A673 (cell line): ENCODE results near the gene CMTM3. TPM values are rescaled to one million over a fixed set of nuclear protein-coding genes. Genes with fewer than 3 reads are reported as not detected.
"Not testable (repeated sequence)": the region's sequence is repeated elsewhere in the genome, so short reads cannot be mapped to it uniquely, and the experiment has no call there.

Experiments used
- BruUV-seq: library from RNA; stranded (reverse); fragments of 400-500 nt; replicated peaks from 2 replicates; lab custom pipeline; 2021; lab: Mats Ljungman, UMichigan
- CTCF ChIA-PET: fragments of 300-600 bp; sonication (Branson Sonifier 250); formaldehyde crosslinking; loops from one replicate; lab custom pipeline; 2022; ENCODE audit warnings: antibody characterized with exemption; lab: Charles Lee
- POLR2A ChIA-PET: fragments of 300-600 bp; sonication (Branson Sonifier 250); formaldehyde crosslinking; loops from one replicate; lab custom pipeline; 2022; ENCODE audit warnings: antibody characterized with exemption; ENCODE audit not compliant: low non-redundant PET; lab: Charles Lee
- DNase-seq: peaks from one replicate; pipeline ENCODE4 v3.0.0-alpha.2; 2015; ENCODE audit warnings: low spot score
- H3K27ac ChIP-seq: fragments of 200-600 bp; sonication (generic); 2 replicates; pipeline ENCODE4 v1.5.1; 2016; ENCODE audit warnings: mixed run types, low read depth, mild to moderate bottlenecking, mixed read lengths, antibody characterized with exemption, low read length; ENCODE audit not compliant: poor library complexity, severe bottlenecking
- H3K27me3 ChIP-seq: fragments of 200-600 bp; sonication (generic); replicated peaks from 2 replicates; pipeline ENCODE4 v1.6.1; 2017; ENCODE audit warnings: mixed run types, low read depth, mild to moderate bottlenecking, mixed read lengths, antibody characterized with exemption, low read length; ENCODE audit not compliant: insufficient read depth, poor library complexity
- H3K36me3 ChIP-seq: fragments of 200-600 bp; sonication (generic); 2 replicates; pipeline ENCODE4 v1.6.1; 2016; ENCODE audit warnings: mixed run types, mild to moderate bottlenecking, mixed read lengths, antibody characterized with exemption, low read length; ENCODE audit not compliant: insufficient read depth, poor library complexity, severe bottlenecking
- H3K4me1 ChIP-seq: fragments of 200-600 bp; sonication (generic); 2 replicates; pipeline ENCODE4 v1.6.1; 2017; ENCODE audit warnings: mixed run types, mild to moderate bottlenecking, mixed read lengths, antibody characterized with exemption, low read length; ENCODE audit not compliant: insufficient read depth, poor library complexity, severe bottlenecking
- H3K4me3 ChIP-seq: fragments of 200-600 bp; sonication (generic); 2 replicates; pipeline ENCODE4 v1.5.1; 2016; ENCODE audit warnings: low read depth, mixed run types, mild to moderate bottlenecking, mixed read lengths, low read length; ENCODE audit not compliant: poor library complexity, severe bottlenecking
- H3K9me3 ChIP-seq: fragments of 200-600 bp; sonication (generic); 2 replicates; pipeline ENCODE4 v1.6.1; 2016; ENCODE audit warnings: mixed run types, low read depth, mild to moderate bottlenecking, mixed read lengths, antibody characterized with exemption, low read length; ENCODE audit not compliant: poor library complexity, severe bottlenecking
- CTCF ChIP-seq: fragments of 300-800, 200-600 bp; sonication (generic); conservative IDR thresholded peaks from 2 replicates; pipeline ENCODE4 v1.5.1; 2017; ENCODE audit warnings: low read depth, mild to moderate bottlenecking, antibody characterized with exemption, low read length, moderate library complexity, mixed read lengths
- EZH2 ChIP-seq: fragments of 200-600 bp; sonication (generic); IDR thresholded peaks from 2 replicates; pipeline ENCODE4 v1.6.1; 2017; ENCODE audit warnings: borderline replicate concordance, low read depth, mild to moderate bottlenecking, mixed read lengths, antibody characterized with exemption, low read length; ENCODE audit not compliant: poor library complexity, severe bottlenecking
- intact Hi-C: fragments of 100-400 bp; cut with micrococcal nuclease; formaldehyde crosslinking; loops from one replicate; pipeline ENCODE4 v1.10.0; 2022; ENCODE audit not compliant: unreplicated experiment
- total RNA-seq: library from RNA; stranded (reverse); gene quantifications from 2 replicates; pipeline ENCODE4 v1.2.3, GENCODE V29; 2021

The CMTM3 gene
- total RNA-seq, 1 experiment from 2014 or later, result 25.5 TPM

- TF ChIP-seq EZH2 (no peak), CTCF (no peak)
- H3K9me3 ChIP-seq, result no peaks in the 10 kb centered on the region
- DNase-seq, result no peak
- H3K27me3 ChIP-seq, result no peaks in the 10 kb centered on the region
- BruUV-seq, result no TSS peak
- H3K36me3 ChIP-seq, result no peaks in the 10 kb centered on the region
- POLR2A ChIA-PET, result interaction anchor here (0.6 kb wide), 1 partner anchor 29 kb away, joined by 3 read pairs; no protein-coding TSS in a partner anchor
- CTCF ChIA-PET, result no interaction called here
- intact Hi-C loops, result no loop called here
- no peak overlapping the region for H3K4me3 ChIP-seq
- no peak overlapping the region for H3K27ac ChIP-seq
- peaks cover 17% of the 10 kb centered on the region for H3K4me1 ChIP-seq
Observed at GRCh38 chr16:66622863-66623262, 18.4 kb downstream of the CMTM3 start.

- Histone ChIP-seq H3K4me1 (peaks cover 17% of the 10 kb centered on the region), H3K27me3 (no peaks in the 10 kb centered on the region), H3K4me3 (no peak overlapping the region), H3K36me3 (no peaks in the 10 kb centered on the region), H3K9me3 (no peaks in the 10 kb centered on the region), H3K27ac (no peak overlapping the region)
- intact Hi-C loops, result no loop called here
- no peak for DNase-seq
- POLR2A ChIA-PET, result no interaction called here
- BruUV-seq, result no TSS peak
- TF ChIP-seq EZH2, result no peak
- TF ChIP-seq CTCF, result no peak
- CTCF ChIA-PET, result interaction anchor here (0.6 kb wide), 1 partner anchor 1694 kb away, joined by 3 read pairs; no protein-coding TSS in a partner anchor
Observed at GRCh38 chr16:66623755-66624154, 19.3 kb downstream of the CMTM3 start.

- H3K36me3 ChIP-seq, CTCF ChIA-PET, DNase-seq, BruUV-seq, H3K27ac ChIP-seq, intact Hi-C loops, POLR2A ChIA-PET, H3K4me3 ChIP-seq, H3K9me3 ChIP-seq, H3K4me1 ChIP-seq, H3K27me3 ChIP-seq: not testable (repeated sequence)
Observed at GRCh38 chr16:66627611-66628378, 23.3 kb downstream of the CMTM3 start.
